Small intestine (tissue), 7 donors: ENCODE results near the gene KIFC1. TPM values are rescaled to one million over a fixed set of nuclear protein-coding genes. Genes with fewer than 3 reads are reported as not detected.
"Not testable (repeated sequence)": the region's sequence is repeated elsewhere in the genome, so short reads cannot be mapped to it uniquely, and the experiment has no call there.

ENCODE experiments used
- DNase-seq, 2 donors: peaks; one replicate each; pipeline versions ENCODE4 v3.0.0 to v3.0.0-alpha.2; 2013
- FAIRE-seq: peaks from 2 replicates; lab custom pipeline; 2012; peaks lifted over from hg19 to GRCh38; lab: Jason Lieb, UNC
- H3K27ac ChIP-seq, 3 donors: one replicate each; pipeline ENCODE4 v1.5.1; 2013; ENCODE audit warnings: low read length in 2 of 3, mild to moderate bottlenecking in 2 of 3, control low read depth in 1 of 3, inconsistent platforms in 1 of 3, low read depth in 1 of 3, moderate library complexity in 1 of 3
- H3K27me3 ChIP-seq, 3 donors: one replicate each; pipeline ENCODE4 v1.6.1; 2013; ENCODE audit warnings: low read length in 3 of 3, inconsistent platforms in 1 of 3; ENCODE audit not compliant: control insufficient read depth in 3 of 3, insufficient read depth in 3 of 3
- H3K36me3 ChIP-seq, 3 donors: one replicate each; pipeline ENCODE4 v1.6.1; 2013; ENCODE audit warnings: low read length in 3 of 3, inconsistent platforms in 1 of 3, low read depth in 1 of 3, mild to moderate bottlenecking in 1 of 3, moderate library complexity in 1 of 3; ENCODE audit not compliant: control insufficient read depth in 3 of 3, insufficient read depth in 2 of 3
- H3K4me1 ChIP-seq, 3 donors: one replicate each; pipeline ENCODE4 v1.6.1; 2013; ENCODE audit warnings: low read length in 2 of 3, inconsistent platforms in 1 of 3, low read depth in 1 of 3, mild to moderate bottlenecking in 1 of 3, moderate library complexity in 1 of 3; ENCODE audit not compliant: control insufficient read depth in 3 of 3, insufficient read depth in 2 of 3
- H3K4me3 ChIP-seq, 3 donors: one replicate each; pipeline ENCODE4 v1.5.1; 2013; ENCODE audit warnings: low read length in 3 of 3, control low read depth in 1 of 3, inconsistent platforms in 1 of 3, low read depth in 1 of 3, mild to moderate bottlenecking in 1 of 3, moderate library complexity in 1 of 3
- H3K9me3 ChIP-seq, 2 donors: one replicate each; pipeline ENCODE4 v1.6.1; 2013; ENCODE audit warnings: low read depth in 1 of 2, low read length in 1 of 2; ENCODE audit not compliant: control insufficient read depth in 2 of 2, insufficient read depth in 1 of 2
- WGBS, 3 donors: extraction: QIAGEN DNeasy Blood & Tissue Kit; methylation state at CpG; one replicate each; pipeline ENCODE4 v1.1.7; 2013; 5-methylcytosine and 5-hydroxymethylcytosine counted together
- polyA plus RNA-seq, 4 donors: library from polyadenylated mRNA; stranded (reverse) in 3 of 4; unstranded in 1 of 4; fragments of 200-250 nt in 3 of 4; fragments of 120-200 nt in 1 of 4; gene quantifications; one replicate each; pipeline versions ENCODE4 v1.2.1 to v1.2.3, GENCODE V29; 2013
- donor health status: healthy with polysubstance abuse.
- donor health status: control.
- donor health status: control.
- donor health status: Bipolar disorder and iron deficiency.
- donor health status: healthy.

The KIFC1 gene
- polyA plus RNA-seq, 4 donors: 3.1 to 23.2 (median 10.7) TPM

DNA sequence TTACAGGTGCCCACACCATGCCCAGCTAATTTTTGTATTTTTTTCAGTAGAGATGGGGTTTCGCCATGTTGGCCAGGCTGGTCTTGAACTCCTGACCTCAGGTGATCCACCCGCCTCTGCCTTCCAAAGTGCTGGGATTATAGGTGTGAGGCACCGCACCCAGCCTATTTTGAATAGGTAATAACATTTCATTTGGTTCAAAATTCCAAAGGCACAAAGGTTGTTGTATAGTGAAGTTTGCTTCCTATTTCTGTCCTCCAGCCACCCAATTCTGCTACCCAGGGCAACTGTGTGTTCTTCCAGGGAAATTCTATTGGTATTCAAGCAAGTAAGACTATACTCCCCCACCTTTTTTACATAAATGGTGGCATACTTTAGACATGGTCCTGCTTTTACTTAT is 7.0 kb downstream of the KIFC1 start:
- H3K4me1 ChIP-seq, FAIRE-seq, H3K27ac ChIP-seq, H3K4me3 ChIP-seq, DNase-seq, H3K9me3 ChIP-seq, H3K27me3 ChIP-seq: not testable (repeated sequence)
- peaks cover 0 to 18% (median 0%) of the 10 kb centered on the region in 3 donors for H3K36me3 ChIP-seq
- WGBS, 3 donors: 66 to 89% (median 83%) methylated on average over 3 of the region's 3 CpGs

DNA sequence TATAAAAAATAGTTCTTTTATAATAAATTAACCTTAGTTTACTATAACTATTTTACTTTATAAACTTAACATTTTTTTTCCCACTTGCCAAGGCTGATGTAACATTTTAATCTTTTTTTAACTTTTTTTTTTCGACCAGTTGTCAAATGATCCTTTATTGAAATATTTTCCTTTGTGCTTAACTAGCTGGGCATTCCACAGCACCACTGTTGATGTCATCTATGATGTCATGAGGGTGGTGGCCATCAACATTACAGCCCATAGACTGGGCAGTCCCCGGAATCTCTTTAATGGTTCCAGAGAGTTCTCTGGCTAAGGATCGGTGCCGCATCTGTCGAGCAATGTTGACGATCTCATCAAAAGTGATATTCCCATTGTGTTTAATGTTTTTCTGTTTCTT is 8.3 kb downstream of the KIFC1 start:
- not testable (repeated sequence) for H3K4me3 ChIP-seq, FAIRE-seq, H3K4me1 ChIP-seq, H3K9me3 ChIP-seq, DNase-seq, H3K27me3 ChIP-seq, H3K27ac ChIP-seq
- 95 to 98% (median 97%) methylated on average over 6 of the region's 6 CpGs for WGBS, 3 donors
- H3K36me3 ChIP-seq: peaks cover 0 to 26% (median 0%) of the 10 kb centered on the region in 3 donors

DNA sequence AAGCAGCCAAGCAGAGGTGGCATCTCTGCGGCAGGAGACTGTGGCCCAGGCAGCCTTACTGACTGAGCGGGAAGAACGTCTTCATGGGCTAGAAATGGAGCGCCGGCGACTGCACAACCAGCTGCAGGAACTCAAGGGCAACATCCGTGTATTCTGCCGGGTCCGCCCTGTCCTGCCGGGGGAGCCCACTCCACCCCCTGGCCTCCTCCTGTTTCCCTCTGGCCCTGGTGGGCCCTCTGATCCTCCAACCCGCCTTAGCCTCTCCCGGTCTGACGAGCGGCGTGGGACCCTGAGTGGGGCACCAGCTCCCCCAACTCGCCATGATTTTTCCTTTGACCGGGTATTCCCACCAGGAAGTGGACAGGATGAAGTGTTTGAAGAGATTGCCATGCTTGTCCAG is 13.3 kb downstream of the KIFC1 start:
- 94 to 95% (median 95%) methylated on average over 17 of the region's 17 CpGs for WGBS, 3 donors
- H3K9me3 ChIP-seq: no peaks in the 10 kb centered on the region
- peaks cover 0 to 9% (median 0%) of the 10 kb centered on the region in 3 donors for H3K4me1 ChIP-seq
- H3K27me3 ChIP-seq: no peaks in the 10 kb centered on the region
- FAIRE-seq (no peak), DNase-seq (no peak)
- peaks cover 0 to 34% (median 0%) of the 10 kb centered on the region in 3 donors for H3K36me3 ChIP-seq
- no peak overlapping the region for H3K27ac ChIP-seq
- H3K4me3 ChIP-seq: no peak overlapping the region

DNA sequence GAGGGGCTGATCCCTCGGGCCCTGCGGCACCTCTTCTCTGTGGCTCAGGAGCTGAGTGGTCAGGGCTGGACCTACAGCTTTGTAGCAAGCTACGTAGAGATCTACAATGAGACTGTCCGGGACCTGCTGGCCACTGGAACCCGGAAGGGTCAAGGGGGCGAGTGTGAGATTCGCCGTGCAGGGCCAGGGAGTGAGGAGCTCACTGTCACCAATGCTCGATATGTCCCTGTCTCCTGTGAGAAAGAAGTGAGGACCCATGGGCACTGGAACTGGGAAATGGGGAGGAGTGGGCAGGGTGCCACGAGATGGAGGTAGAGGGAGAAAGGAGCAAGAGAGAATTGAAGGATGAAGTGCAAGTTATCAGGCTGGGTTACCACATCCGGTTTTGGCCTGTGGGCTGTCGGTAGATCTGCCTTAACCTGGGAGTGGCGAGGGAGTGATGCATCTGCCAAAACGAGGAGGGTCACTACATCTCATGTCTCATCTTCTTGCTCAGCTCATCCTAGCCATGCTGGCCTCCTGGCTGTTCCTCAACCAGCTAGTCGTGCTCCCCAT is 13.8 kb downstream of the KIFC1 start:
- Histone ChIP-seq H3K9me3 (no peaks in the 10 kb centered on the region), H3K27me3 (no peaks in the 10 kb centered on the region), H3K27ac (no peak overlapping the region), H3K4me1 (peaks cover 0 to 10% (median 0%) of the 10 kb centered on the region in 3 donors), H3K36me3 (peaks cover 0 to 34% (median 0%) of the 10 kb centered on the region in 3 donors), H3K4me3 (no peak overlapping the region)
- DNase-seq: no peak
- no peak for FAIRE-seq
- WGBS, 3 donors: 90 to 93% (median 91%) methylated on average over 15 of the region's 15 CpGs

DNA sequence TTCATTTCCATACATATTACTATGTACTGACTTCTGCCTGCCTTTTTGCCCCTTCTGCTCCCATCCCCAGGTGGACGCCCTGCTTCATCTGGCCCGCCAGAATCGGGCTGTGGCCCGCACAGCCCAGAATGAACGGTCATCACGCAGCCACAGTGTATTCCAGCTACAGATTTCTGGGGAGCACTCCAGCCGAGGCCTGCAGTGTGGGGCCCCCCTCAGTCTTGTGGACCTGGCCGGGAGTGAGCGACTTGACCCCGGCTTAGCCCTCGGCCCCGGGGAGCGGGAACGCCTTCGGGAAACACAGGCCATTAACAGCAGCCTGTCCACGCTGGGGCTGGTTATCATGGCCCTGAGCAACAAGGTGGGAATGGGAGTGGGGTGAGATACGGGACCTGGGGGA is 14.5 kb downstream of the KIFC1 start:
- H3K4me3 ChIP-seq: no peak overlapping the region
- no peaks in the 10 kb centered on the region for H3K27me3 ChIP-seq
- H3K4me1 ChIP-seq: peaks cover 0 to 10% (median 0%) of the 10 kb centered on the region in 3 donors
- DNase-seq: no peak
- no peaks in the 10 kb centered on the region for H3K9me3 ChIP-seq
- 95 to 98% (median 97%) methylated on average over 17 of the region's 17 CpGs for WGBS, 3 donors
- H3K27ac ChIP-seq: no peak overlapping the region
- H3K36me3 ChIP-seq: peaks cover 0 to 32% (median 0%) of the 10 kb centered on the region in 3 donors
- no peak for FAIRE-seq

DNA sequence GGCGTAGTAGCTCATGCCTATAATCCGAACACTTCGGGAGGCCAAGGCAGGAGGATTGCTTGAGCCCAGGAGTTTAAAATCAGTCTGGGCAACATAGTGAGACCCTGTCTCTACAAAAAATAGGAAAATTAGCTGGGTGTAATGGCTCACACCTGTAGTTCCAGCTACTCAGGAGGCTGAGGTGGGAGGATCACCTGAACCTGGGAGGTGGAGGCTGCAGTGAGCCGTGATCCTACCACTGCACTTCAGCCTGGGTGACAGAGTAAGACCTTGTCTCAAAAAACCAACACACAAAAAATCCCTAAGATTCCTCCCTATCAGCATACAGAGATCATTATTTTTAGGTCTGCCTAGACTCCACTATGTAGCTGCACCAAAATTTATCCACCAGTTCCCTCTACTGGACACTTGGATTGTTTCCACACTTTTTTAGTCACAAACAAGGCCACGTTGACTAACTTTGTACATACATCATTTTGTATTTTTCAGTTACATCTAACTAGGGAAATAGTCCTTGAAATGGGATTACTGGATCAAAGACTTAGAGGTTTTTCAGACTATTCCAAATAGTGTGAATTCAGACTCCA is 15.6 kb downstream of the KIFC1 start:
- Histone ChIP-seq H3K4me3 (no peak overlapping the region), H3K27me3 (no peaks in the 10 kb centered on the region), H3K9me3 (no peaks in the 10 kb centered on the region), H3K36me3 (peaks cover 0 to 35% (median 0%) of the 10 kb centered on the region in 3 donors), H3K4me1 (peaks cover 0 to 15% (median 3%) of the 10 kb centered on the region in 3 donors), H3K27ac (no peak overlapping the region)
- WGBS, 3 donors: 81 to 89% (median 85%) methylated on average over 5 of the region's 5 CpGs
- FAIRE-seq (no peak), DNase-seq (no peak)

DNA sequence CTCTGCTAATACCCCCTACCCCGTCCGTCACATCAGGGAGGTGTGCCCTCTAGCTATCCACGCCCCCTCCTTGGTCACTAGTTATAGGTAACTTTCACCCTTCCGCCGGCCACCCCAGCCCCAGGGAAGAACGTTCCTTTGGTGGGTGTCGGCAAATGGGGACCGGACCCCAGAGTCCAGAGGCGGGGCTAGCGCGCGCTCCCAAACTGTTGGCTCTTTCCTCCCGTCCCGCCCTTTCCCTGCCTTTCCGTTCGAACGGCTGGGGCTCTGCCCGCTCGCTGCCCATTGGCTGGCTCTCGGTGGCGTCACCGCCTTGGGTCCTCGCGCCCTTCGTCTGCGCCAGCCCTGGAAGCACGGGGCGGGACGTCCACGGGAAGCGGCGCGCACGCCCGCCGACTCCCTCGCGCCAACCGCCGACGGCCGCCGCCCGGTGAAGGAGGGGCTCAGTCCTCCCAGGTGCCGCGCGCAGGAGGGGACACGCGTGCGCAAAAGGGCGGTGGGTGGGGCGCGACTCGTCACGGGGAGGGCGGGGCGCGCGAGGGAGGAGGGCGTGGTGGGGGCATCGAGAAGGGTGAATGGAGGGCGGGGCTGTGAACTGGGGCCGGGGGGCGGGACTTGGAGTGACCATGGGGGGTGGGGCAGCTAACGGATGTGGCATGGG is 18.6 kb downstream of the KIFC1 start:
- Histone ChIP-seq H3K27ac (peak overlapping the region; percentile 84 to 100 (median 95)), H3K9me3 (no peaks in the 10 kb centered on the region), H3K27me3 (no peaks in the 10 kb centered on the region), H3K4me3 (peak overlapping the region; percentile 77 to 87 (median 82)), H3K4me1 (peaks cover 0 to 15% (median 3%) of the 10 kb centered on the region in 3 donors), H3K36me3 (peaks cover 0 to 47% (median 11%) of the 10 kb centered on the region in 3 donors)
- no peak for FAIRE-seq
- peak; percentile 98 to 99 for DNase-seq
- WGBS, 3 donors: 0 to 1% (median 1%) methylated on average over 48 to 65 of the region's 65 CpGs

DNA sequence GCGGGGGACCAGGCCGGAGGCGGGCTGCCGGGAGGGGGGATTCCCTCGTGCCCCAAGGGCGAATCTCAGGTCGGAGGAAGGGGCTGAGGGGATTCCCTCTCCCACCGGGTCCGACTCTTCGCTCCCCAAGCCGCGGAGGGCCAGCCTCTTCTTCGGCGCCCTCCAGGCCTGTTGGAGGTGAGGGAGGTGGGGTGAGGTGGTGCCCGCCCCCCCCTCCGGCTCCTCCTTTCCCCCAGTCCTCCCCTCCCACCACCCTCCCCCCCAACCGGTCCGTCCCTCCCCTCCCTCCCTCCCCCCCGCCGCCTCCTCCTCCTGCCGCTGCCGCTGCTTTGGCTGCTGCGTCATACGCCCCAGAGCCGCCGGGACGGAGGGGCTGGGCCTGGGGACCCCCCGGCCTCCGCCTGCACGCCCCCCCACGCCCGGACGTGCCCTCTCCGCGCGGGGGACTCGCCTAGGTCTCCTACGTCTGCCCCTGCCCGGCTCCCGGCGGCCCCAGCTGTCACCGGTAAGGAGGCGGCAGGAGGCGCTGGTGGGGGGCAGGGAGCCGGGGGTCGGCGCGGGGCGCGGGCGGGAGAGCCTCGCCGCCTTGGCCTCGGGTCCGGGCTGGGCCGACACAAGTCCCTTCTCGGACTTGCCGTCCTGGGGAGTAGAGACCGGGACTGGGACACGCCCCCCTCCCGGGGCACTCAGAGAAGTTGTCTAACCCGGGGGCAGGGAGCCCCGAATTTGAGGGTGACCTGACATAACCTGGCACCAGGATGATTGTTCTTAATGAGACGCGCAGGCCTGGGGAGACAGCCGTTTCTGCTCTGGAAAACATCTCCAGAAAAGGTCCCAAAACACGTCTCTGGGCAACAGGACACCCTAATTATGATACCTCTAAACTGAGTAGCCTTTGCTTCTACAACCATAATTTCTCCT is 19.3 kb downstream of the KIFC1 start, which contains the start of gene PHF1:
Gene PHF1 (plus strand): TSS at position 304 of the 921 bp plus-strand sequence. CDS start 1,250 bp downstream, outside the sequence.
- Histone ChIP-seq H3K9me3 (no peaks in the 10 kb centered on the region), H3K4me3 (peak within 1 kb of the TSS; percentile 77 to 87 (median 82)), H3K36me3 (peaks cover 0 to 48% (median 13%) of the 10 kb centered on the region in 3 donors), H3K27me3 (no peaks in the 10 kb centered on the region), H3K4me1 (peaks cover 0 to 20% (median 3%) of the 10 kb centered on the region in 3 donors), H3K27ac (peak within 1 kb of the TSS; percentile 84 to 100 (median 95))
- FAIRE-seq: no peak
- DNase-seq: peak; percentile 73 to 79
- 0 to 1% (median 1%) methylated on average over 28 to 63 of the region's 67 CpGs for WGBS, 3 donors
